ENCODE data around the gene PFKFB4. TPM values are rescaled to one million over a fixed set of nuclear protein-coding genes. Genes with fewer than 3 reads are reported as not detected.

Gene PFKFB4
- total RNA-seq, 2 donors from 2014 or later, result 0.59 to 1.2 TPM

DNA sequence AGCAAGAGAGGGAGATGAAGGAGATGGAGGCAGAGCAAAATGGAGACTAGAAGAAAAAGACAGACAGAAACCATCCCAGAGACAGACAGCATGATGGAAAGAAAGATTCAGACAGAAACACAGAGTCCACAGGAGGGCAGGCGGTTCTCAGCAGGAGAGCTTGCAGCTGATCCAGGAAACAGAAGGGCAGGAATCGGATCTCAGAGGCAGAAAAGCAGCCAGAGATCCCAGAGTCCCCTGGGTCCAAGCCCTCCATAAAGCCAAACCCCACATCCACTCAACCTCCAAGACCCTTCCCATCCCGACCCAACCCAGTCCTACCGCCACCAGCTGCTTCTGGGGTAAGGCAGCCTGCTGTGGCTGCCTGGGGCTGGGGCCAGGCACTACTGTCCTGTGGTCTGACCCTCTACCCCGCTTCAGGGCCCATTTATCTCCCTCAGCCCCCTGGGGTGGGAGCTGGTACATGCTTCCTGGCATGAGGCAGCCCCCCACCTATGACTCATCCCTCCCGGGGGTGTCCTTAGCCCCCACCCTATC lies 6.8 kb upstream of the PFKFB4 start, which contains the start of gene UCN2:
Gene UCN2 (minus strand): TSS at position 400 of the 537 bp plus-strand sequence. CDS start 657 bp downstream, outside the sequence.
- Histone ChIP-seq H3K27me3 (no peaks in the 10 kb centered on the region), H3K9me3 (no peaks in the 10 kb centered on the region), H3K4me1 (peaks cover 0 to 31% of the 10 kb centered on the region in 2 donors), H3K4me3 (no peak within 1 kb of the TSS), H3K36me3 (no peaks in the 10 kb centered on the region), H3K27ac (no peak within 1 kb of the TSS)
- DNase-seq (ENCODE audit: low spot score), result no peak
- TF ChIP-seq, protein P1, sequence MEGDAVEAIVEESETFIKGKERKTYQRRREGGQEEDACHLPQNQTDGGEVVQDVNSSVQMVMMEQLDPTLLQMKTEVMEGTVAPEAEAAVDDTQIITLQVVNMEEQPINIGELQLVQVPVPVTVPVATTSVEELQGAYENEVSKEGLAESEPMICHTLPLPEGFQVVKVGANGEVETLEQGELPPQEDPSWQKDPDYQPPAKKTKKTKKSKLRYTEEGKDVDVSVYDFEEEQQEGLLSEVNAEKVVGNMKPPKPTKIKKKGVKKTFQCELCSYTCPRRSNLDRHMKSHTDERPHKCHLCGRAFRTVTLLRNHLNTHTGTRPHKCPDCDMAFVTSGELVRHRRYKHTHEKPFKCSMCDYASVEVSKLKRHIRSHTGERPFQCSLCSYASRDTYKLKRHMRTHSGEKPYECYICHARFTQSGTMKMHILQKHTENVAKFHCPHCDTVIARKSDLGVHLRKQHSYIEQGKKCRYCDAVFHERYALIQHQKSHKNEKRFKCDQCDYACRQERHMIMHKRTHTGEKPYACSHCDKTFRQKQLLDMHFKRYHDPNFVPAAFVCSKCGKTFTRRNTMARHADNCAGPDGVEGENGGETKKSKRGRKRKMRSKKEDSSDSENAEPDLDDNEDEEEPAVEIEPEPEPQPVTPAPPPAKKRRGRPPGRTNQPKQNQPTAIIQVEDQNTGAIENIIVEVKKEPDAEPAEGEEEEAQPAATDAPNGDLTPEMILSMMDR (IDR thresholded peaks at IDR 0.05), result no peak

DNA sequence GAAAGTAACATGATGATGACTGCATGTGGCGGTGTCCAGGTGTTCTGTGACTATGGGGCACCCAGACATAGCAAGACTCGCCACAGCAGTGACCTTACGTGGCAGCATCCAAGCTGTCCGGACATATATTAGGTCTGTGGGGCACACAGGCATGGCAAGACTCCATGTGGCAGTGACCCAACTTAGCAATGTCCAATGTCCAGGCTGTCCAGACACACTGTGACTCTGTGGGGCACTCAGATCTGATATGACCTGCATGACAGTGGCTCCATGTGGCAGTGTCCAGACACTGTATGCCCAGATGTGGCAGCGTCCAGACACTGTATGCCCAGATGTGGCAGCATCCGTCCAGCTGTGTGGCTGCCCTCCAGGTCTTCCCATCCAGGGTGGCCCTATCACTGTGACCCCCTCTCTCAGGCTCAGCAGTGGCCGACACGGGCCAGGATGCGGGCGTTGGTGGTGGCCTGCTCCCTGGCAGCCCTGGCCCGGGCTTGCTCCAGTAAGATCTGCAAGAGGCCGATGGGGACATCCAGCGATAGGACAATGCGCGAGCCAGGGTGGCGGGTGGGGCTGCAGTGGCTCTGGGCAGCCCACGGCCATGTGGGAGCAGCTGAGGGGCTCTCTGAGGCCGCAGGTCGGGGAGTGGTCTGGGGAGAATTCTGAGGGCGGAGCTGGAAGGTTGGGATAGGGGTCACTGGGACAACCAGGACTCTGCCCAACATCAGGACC lies 5.9 kb upstream of the PFKFB4 start:
- no peak for DNase-seq (ENCODE audit: low spot score)
- Histone ChIP-seq H3K27ac (no peak overlapping the region), H3K9me3 (no peaks in the 10 kb centered on the region), H3K4me1 (peaks cover 0 to 40% of the 10 kb centered on the region in 2 donors), H3K27me3 (no peaks in the 10 kb centered on the region), H3K36me3 (no peaks in the 10 kb centered on the region), H3K4me3 (no peak overlapping the region)
- TF ChIP-seq, protein P1 (IDR thresholded peaks at IDR 0.05), result no peak

DNA sequence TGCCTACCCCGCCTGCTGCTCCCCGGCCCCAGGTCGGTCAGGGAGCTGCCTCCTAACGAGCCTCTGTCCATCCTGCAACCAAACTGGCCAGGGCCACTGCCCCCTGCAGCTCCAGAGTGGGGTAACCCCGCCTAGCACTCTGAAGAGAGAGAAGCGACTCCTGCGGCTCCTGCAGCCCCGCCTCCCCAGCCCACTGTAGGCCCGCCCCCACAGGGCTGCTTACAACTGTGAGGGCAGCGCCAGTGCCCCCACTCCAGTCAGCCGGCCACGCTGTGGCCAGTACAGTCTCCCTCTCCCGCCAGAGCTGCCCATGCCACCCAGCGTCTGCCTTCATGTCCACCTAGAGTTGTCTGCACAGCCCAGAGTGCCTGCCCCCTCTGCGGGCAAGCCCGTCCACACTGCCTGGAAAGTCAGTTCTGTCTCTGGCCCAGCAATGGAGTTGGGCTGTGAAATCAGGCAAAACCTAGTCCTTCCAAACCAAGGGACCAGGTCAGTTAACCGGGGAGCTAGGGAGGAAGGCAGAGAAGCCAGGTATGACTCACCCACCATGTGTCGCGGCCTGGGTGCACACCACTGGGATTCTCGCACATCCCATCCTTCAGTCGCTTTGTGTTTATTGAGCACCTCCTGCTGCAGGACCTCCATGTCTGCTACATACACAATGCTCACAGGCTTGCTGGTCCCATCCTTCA lies 4.6 kb upstream of the PFKFB4 start:
- Histone ChIP-seq H3K9me3 (no peaks in the 10 kb centered on the region), H3K27ac (peak overlapping the region; percentile 75 to 81), H3K4me1 (peaks cover 2 to 49% of the 10 kb centered on the region in 2 donors), H3K4me3 (peak overlapping the region; percentile 19 to 49), H3K36me3 (no peaks in the 10 kb centered on the region), H3K27me3 (no peaks in the 10 kb centered on the region)
- TF ChIP-seq, protein P1 (IDR thresholded peaks at IDR 0.05), result peak in 1 of 2 donors; percentile 40
- peak; percentile 64 for DNase-seq (ENCODE audit: low spot score)

DNA sequence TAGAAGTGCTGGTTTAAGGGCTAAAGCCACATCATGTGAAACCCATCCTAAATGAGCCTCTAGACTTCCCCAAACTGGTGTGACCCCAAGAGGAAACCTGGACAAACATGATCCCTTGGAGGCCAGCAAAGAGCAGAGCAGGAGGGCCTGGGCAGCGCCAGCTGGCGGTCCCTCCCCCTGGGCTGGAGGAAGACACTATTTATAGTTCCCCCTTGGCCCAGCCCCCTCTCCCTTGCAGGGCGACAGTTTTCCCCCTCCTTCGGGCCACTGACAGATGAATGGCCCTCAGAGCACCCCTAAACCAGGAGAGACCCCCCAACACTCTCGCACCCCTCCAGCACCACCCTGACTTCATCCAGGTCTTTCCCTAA lies 4.0 kb upstream of the PFKFB4 start:
- no peak for DNase-seq (ENCODE audit: low spot score)
- TF ChIP-seq, protein P1 (IDR thresholded peaks at IDR 0.05), result no peak

DNA sequence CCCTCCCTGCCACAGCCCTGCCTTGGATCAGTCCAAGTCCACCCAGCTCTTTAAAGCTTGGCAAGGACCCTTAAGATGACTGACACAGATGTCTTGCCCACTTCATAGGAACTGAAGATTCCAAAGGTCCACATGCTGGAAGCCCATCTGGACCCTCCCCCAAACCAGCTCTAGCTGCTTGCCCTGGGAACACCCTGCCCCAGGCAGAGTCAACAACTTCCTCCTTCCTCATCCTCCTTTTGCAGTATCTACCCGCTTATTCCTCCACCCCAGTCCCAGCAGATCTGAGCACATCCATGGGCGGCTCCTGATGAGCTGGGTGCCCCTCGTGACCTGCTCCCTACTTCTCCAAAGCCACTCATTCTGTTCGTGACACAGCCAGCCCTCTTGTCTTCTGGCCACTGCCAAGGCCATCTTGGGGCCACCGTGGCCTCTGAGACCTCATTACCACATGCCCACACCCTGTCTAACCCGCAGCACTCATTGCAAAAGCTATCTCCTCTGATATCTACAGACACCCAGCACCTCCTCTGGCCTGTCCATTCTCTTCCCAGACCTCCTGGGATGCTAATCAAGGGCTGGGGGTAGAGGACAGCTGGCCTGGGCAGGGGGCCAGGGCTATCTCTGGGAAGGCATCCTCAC lies 2.0 kb upstream of the PFKFB4 start:
- Histone ChIP-seq H3K27ac (peak overlapping the region; percentile 53 to 63), H3K4me1 (peaks cover 2 to 51% of the 10 kb centered on the region in 2 donors), H3K27me3 (no peaks in the 10 kb centered on the region), H3K9me3 (no peaks in the 10 kb centered on the region), H3K4me3 (no peak overlapping the region), H3K36me3 (no peaks in the 10 kb centered on the region)
- peak; percentile 72 for DNase-seq (ENCODE audit: low spot score)
- TF ChIP-seq, protein P1 (IDR thresholded peaks at IDR 0.05), result peak; percentile 9 to 38

More for the DNA sequence above, 4.0 kb upstream of the PFKFB4 start:
- Histone ChIP-seq H3K4me1 (peaks cover 2 to 51% of the 10 kb centered on the region in 2 donors), H3K4me3 (peak overlapping the region; percentile 19 to 49), H3K27ac (peak overlapping the region; percentile 75 to 81), H3K36me3 (no peaks in the 10 kb centered on the region), H3K9me3 (no peaks in the 10 kb centered on the region), H3K27me3 (no peaks in the 10 kb centered on the region)
